DND-41 (cell line): ENCODE measurements around the gene LONRF2.
"Not testable (repeated sequence)": the region's sequence is repeated elsewhere in the genome, so short reads cannot be mapped to it uniquely, and the experiment has no call there.

Source experiments
- ATAC-seq: fragments of 200-7000 bp; cut with Tn5 transposase; 3 replicates; pipeline ENCODE4 v1.9.1; 2021; ENCODE audit warnings: low read depth; ENCODE audit not compliant: insufficient read depth
- DNase-seq: peaks from one replicate; pipeline ENCODE4 v3.0.0-alpha.2; 2020
- H2AFZ ChIP-seq: 2 replicates; pipeline ENCODE4 v1.6.0; 2012; ENCODE audit warnings: low read depth, low read length
- H3K27ac ChIP-seq: 2 replicates; pipeline ENCODE4 v1.5.1; 2012; ENCODE audit warnings: low read length, inconsistent platforms
- H3K27me3 ChIP-seq: fragments of 200-600 bp; sonication (generic); 2 replicates; pipeline ENCODE4 v1.6.0; 2012; ENCODE audit warnings: low read length, mild to moderate bottlenecking, inconsistent platforms; ENCODE audit not compliant: insufficient read depth, poor library complexity
- H3K36me3 ChIP-seq: 2 replicates; pipeline ENCODE4 v1.5.1; 2012; ENCODE audit warnings: low read length, inconsistent platforms; ENCODE audit not compliant: insufficient read depth
- H3K4me1 ChIP-seq: 2 replicates; pipeline ENCODE4 v1.5.1; 2012; ENCODE audit warnings: mild to moderate bottlenecking, low read length; ENCODE audit not compliant: insufficient read depth
- H3K4me2 ChIP-seq: 2 replicates; pipeline ENCODE4 v1.6.0; 2012; ENCODE audit warnings: mild to moderate bottlenecking, moderate library complexity, low read length, inconsistent platforms; ENCODE audit not compliant: insufficient read depth
- H3K4me3 ChIP-seq, 2 experiments: fragments of 200-600 bp in 1 of 2; shearing (Covaris generic) in 1 of 2; 2 replicates each; pipeline ENCODE4 v1.5.1; 2012 to 2016; ENCODE audit warnings: inconsistent platforms in 2 of 2, low read length in 2 of 2, mild to moderate bottlenecking in 2 of 2, low read depth in 1 of 2, moderate library complexity in 1 of 2
- H3K79me2 ChIP-seq: 2 replicates; pipeline ENCODE4 v1.6.0; 2012; ENCODE audit warnings: low read length, inconsistent platforms; ENCODE audit not compliant: insufficient read depth
- H3K9ac ChIP-seq: 2 replicates; pipeline ENCODE4 v1.6.0; 2012; ENCODE audit warnings: low read depth, mild to moderate bottlenecking, inconsistent platforms, low read length, moderate library complexity
- H3K9me3 ChIP-seq: 2 replicates; pipeline ENCODE4 v1.5.1; 2012; ENCODE audit warnings: low read length, moderate library complexity, mild to moderate bottlenecking, inconsistent platforms; ENCODE audit not compliant: insufficient read depth, severe bottlenecking
- H4K20me1 ChIP-seq: 2 replicates; pipeline ENCODE4 v1.6.0; 2012; ENCODE audit warnings: low read length; ENCODE audit not compliant: insufficient read depth
- EZH2 ChIP-seq: IDR thresholded peaks from 3 replicates; pipeline ENCODE4 v1.6.1; 2012; ENCODE audit warnings: borderline replicate concordance, low read depth, mild to moderate bottlenecking, moderate library complexity, low read length, inconsistent platforms; ENCODE audit not compliant: severe bottlenecking
- TF ChIP-seq, protein P1 (sequence below): IDR thresholded peaks from 2 replicates; pipeline ENCODE4 v1.5.1; 2012; ENCODE audit warnings: borderline replicate concordance, low read length, moderate library complexity, mild to moderate bottlenecking; ENCODE audit not compliant: poor library complexity, severe bottlenecking; ENCODE audit errors: extremely low read depth

Gene LONRF2

GRCh38 chr2:100321866-100322820 lies at the start of gene LONRF2:
TSS of gene LONRF2 (minus strand) at chr2:100322501. CDS start at chr2:100322093, 408 bp downstream.
- Histone ChIP-seq H3K9me3 (peaks cover 12% of the 10 kb centered on the region), H3K27me3 (no peaks in the 10 kb centered on the region), H3K9ac (no peak within 1 kb of the TSS), H3K4me2 (no peak within 1 kb of the TSS), H2AFZ (no peak within 1 kb of the TSS), H3K4me3 (no peak within 1 kb of the TSS), H3K4me1 (no peaks in the 10 kb centered on the region), H3K27ac (no peak within 1 kb of the TSS), H3K79me2 (no peaks in the 10 kb centered on the region), H3K36me3 (no peaks in the 10 kb centered on the region), H4K20me1 (no peaks in the 10 kb centered on the region)
- DNase-seq (no peak), ATAC-seq (no peak)
- TF ChIP-seq, protein P1, sequence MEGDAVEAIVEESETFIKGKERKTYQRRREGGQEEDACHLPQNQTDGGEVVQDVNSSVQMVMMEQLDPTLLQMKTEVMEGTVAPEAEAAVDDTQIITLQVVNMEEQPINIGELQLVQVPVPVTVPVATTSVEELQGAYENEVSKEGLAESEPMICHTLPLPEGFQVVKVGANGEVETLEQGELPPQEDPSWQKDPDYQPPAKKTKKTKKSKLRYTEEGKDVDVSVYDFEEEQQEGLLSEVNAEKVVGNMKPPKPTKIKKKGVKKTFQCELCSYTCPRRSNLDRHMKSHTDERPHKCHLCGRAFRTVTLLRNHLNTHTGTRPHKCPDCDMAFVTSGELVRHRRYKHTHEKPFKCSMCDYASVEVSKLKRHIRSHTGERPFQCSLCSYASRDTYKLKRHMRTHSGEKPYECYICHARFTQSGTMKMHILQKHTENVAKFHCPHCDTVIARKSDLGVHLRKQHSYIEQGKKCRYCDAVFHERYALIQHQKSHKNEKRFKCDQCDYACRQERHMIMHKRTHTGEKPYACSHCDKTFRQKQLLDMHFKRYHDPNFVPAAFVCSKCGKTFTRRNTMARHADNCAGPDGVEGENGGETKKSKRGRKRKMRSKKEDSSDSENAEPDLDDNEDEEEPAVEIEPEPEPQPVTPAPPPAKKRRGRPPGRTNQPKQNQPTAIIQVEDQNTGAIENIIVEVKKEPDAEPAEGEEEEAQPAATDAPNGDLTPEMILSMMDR: no peak
- no peak for TF ChIP-seq EZH2

GRCh38 chr2:100367163-100367562 lies 44.9 kb upstream of the LONRF2 start:
- ATAC-seq (peak; percentile 90), DNase-seq (peak; percentile 19)
- Histone ChIP-seq H3K27me3 (no peaks in the 10 kb centered on the region), H3K9me3 (peaks cover 11% of the 10 kb centered on the region), H3K9ac (no peak overlapping the region; the same call in 1 of the 2 replicates), H2AFZ (peak overlapping the region; percentile 66), H3K79me2 (no peaks in the 10 kb centered on the region), H3K4me3 (no peak overlapping the region), H3K4me1 (peaks cover 14% of the 10 kb centered on the region), H3K36me3 (no peaks in the 10 kb centered on the region), H4K20me1 (no peaks in the 10 kb centered on the region), H3K4me2 (0 out of 2 replicates have a peak overlapping the region, but pooled peaks have one; percentile 3), H3K27ac (peak overlapping the region; percentile 29; the same call in 1 of the 2 replicates)
- TF ChIP-seq, protein P1: no peak
- no peak for TF ChIP-seq EZH2

DNA sequence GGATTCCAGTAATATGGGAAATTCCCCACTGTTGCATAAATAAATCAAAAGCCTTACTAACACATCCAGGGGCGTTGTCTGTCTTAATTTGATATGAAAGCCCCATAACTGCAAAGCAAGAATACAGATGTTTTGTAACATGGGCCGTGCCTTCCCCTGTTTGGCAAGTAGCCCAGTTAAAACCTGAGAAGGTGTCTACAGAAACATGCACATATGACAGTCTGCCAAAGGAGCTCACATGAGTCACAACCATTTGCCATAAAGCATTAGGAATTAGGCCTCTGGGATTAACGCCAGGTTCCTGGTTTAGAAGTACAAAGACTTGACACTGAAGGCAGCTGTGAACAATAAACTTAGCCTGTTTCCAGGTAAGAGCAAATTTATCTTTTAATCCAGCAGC lies 43.1 kb upstream of the LONRF2 start:
- Histone ChIP-seq H3K9me3 (peaks cover 10% of the 10 kb centered on the region), H3K27ac (no peak overlapping the region), H3K36me3 (no peaks in the 10 kb centered on the region), H3K9ac (no peak overlapping the region), H3K4me2 (no peak overlapping the region), H3K4me1 (peaks cover 14% of the 10 kb centered on the region), H3K4me3 (no peak overlapping the region), H2AFZ (no peak overlapping the region), H3K27me3 (no peaks in the 10 kb centered on the region), H4K20me1 (no peaks in the 10 kb centered on the region), H3K79me2 (no peaks in the 10 kb centered on the region)
- no peak for ATAC-seq
- TF ChIP-seq, protein P1: no peak
- TF ChIP-seq EZH2: no peak
- no peak for DNase-seq

- H3K27me3 ChIP-seq, H4K20me1 ChIP-seq, H3K36me3 ChIP-seq, H3K4me3 ChIP-seq, H2AFZ ChIP-seq, H3K9ac ChIP-seq, H3K4me2 ChIP-seq, H3K9me3 ChIP-seq, H3K79me2 ChIP-seq, ATAC-seq, DNase-seq, H3K27ac ChIP-seq: not testable (repeated sequence)
- H3K4me1 ChIP-seq: peaks cover 11% of the 10 kb centered on the region
Measured at GRCh38 chr2:100362269-100362668, 40.0 kb upstream of the LONRF2 start.
